CD4-positive, alpha-beta memory T cell (primary cell): Measurements from ENCODE around the gene CD68. TPM values are rescaled to one million over a fixed set of nuclear protein-coding genes. Genes with fewer than 3 reads are reported as not detected.
"Not testable (repeated sequence)": the region's sequence is repeated elsewhere in the genome, so short reads cannot be mapped to it uniquely, and the experiment has no call there.

Source experiments
- CTCF ChIA-PET: fragments of 350-600 bp; sonication (Branson Sonifier 250); formaldehyde crosslinking; loops from one replicate; lab custom pipeline; 2021; ENCODE audit warnings: inconsistent platforms; ENCODE audit not compliant: partially characterized antibody; lab: Charles Lee
- POLR2A ChIA-PET: fragments of 350-600 bp; sonication (Branson Sonifier 250); formaldehyde crosslinking; loops from one replicate; lab custom pipeline; 2021; ENCODE audit not compliant: partially characterized antibody; lab: Charles Lee
- DNase-seq, 5 donors: peaks; one replicate each; pipeline versions ENCODE4 v3.0.0 to v3.0.0-alpha.2; 2020 to 2022; ENCODE audit warnings: mixed read lengths in 1 of 5
- H3K27ac ChIP-seq: one replicate; pipeline ENCODE4 v1.7.0; 2013; ENCODE audit warnings: low read depth, low read length
- H3K27me3 ChIP-seq: 2 replicates; pipeline ENCODE4 v1.7.0; 2013; ENCODE audit warnings: mild to moderate bottlenecking, low read length, moderate library complexity; ENCODE audit not compliant: insufficient read depth
- H3K36me3 ChIP-seq: 2 replicates; pipeline ENCODE4 v1.7.0; 2013; ENCODE audit warnings: mild to moderate bottlenecking, low read length, moderate library complexity; ENCODE audit not compliant: insufficient read depth
- H3K4me1 ChIP-seq: 2 replicates; pipeline ENCODE4 v1.7.0; 2013; ENCODE audit warnings: mild to moderate bottlenecking, low read length, moderate library complexity; ENCODE audit not compliant: insufficient read depth
- H3K4me3 ChIP-seq, 2 donors: one replicate each; pipeline ENCODE4 v1.7.0; 2013; ENCODE audit warnings: low read length in 2 of 2, mild to moderate bottlenecking in 1 of 2
- H3K9me3 ChIP-seq, 2 donors: one replicate each; pipeline ENCODE4 v1.7.0; 2013; ENCODE audit warnings: low read length in 2 of 2, control low read depth in 1 of 2; ENCODE audit not compliant: control insufficient read depth in 1 of 2
- H3K27ac Mint-ChIP-seq, 7 donors: one replicate each; pipeline ENCODE4 v1.8.0; 2020 to 2021; ENCODE audit warnings: mixed read lengths in 7 of 7, mild to moderate bottlenecking in 6 of 7, inconsistent platforms in 3 of 7, moderate library complexity in 3 of 7
- H3K27me3 Mint-ChIP-seq, 2 donors: one replicate each; pipeline ENCODE4 v1.8.0; 2020 to 2021; ENCODE audit warnings: mixed read lengths in 2 of 2
- H3K36me3 Mint-ChIP-seq, 2 donors: one replicate each; pipeline ENCODE4 v1.8.0; 2020 to 2021; ENCODE audit warnings: mixed read lengths in 2 of 2, inconsistent platforms in 1 of 2, mild to moderate bottlenecking in 1 of 2
- H3K4me1 Mint-ChIP-seq, 4 donors: one replicate each; pipeline ENCODE4 v1.8.0; 2020 to 2021; ENCODE audit warnings: mixed read lengths in 4 of 4, mild to moderate bottlenecking in 1 of 4
- H3K4me3 Mint-ChIP-seq, 8 donors: one replicate each; pipeline ENCODE4 v1.8.0; 2020 to 2021; ENCODE audit warnings: mixed read lengths in 8 of 8, mild to moderate bottlenecking in 7 of 8, moderate library complexity in 6 of 8, inconsistent platforms in 3 of 8
- H3K9me3 Mint-ChIP-seq, 8 donors: one replicate each; pipeline ENCODE4 v1.8.0; 2020 to 2021; ENCODE audit warnings: mixed read lengths in 8 of 8, mild to moderate bottlenecking in 5 of 8, inconsistent platforms in 3 of 8, moderate library complexity in 1 of 8
- intact Hi-C: fragments of 100-400 bp; cut with micrococcal nuclease; formaldehyde crosslinking; loops from one replicate; pipeline ENCODE4 v1.15.1; 2023
- polyA plus RNA-seq, 2 donors: library from polyadenylated mRNA; unstranded; fragments of 300-500 nt; fragmentation: Illumina TruSeq; gene quantifications; one replicate each; pipeline ENCODE4 v1.2.3, GENCODE V29; 2021
- total RNA-seq, 2 experiments: library from RNA; stranded (reverse); gene quantifications; one replicate each; pipeline ENCODE4 v1.2.3, GENCODE V29; 2021

The CD68 gene
- total and polyA plus RNA-seq, 4 experiments from 2014 or later: 0.59 to 20.9 (median 19.8) TPM; not detected in 1

- H3K27ac Mint-ChIP-seq: no peak overlapping the region
- H3K36me3 Mint-ChIP-seq: no peaks in the 10 kb centered on the region
- no peaks in the 10 kb centered on the region for H3K9me3 Mint-ChIP-seq
- Histone ChIP-seq H3K27me3 (no peaks in the 10 kb centered on the region), H3K36me3 (no peaks in the 10 kb centered on the region), H3K4me3 (no peak overlapping the region), H3K27ac (no peak overlapping the region), H3K9me3 (no peaks in the 10 kb centered on the region), H3K4me1 (no peaks in the 10 kb centered on the region)
- no peaks in the 10 kb centered on the region for H3K27me3 Mint-ChIP-seq
- intact Hi-C loops: no loop called here
- H3K4me3 Mint-ChIP-seq: no peak overlapping the region
- CTCF ChIA-PET: no interaction called here
- no peak for DNase-seq
- POLR2A ChIA-PET: no interaction called here
- H3K4me1 Mint-ChIP-seq: no peaks in the 10 kb centered on the region
Observed at GRCh38 chr17:7620835-7621234, 41.4 kb downstream of the CD68 start.

- no peaks in the 10 kb centered on the region for H3K27me3 Mint-ChIP-seq
- Histone ChIP-seq H3K9me3 (no peaks in the 10 kb centered on the region), H3K4me3 (no peak overlapping the region), H3K27ac (no peak overlapping the region), H3K36me3 (no peaks in the 10 kb centered on the region), H3K4me1 (peaks cover 13% of the 10 kb centered on the region), H3K27me3 (no peaks in the 10 kb centered on the region)
- H3K27ac Mint-ChIP-seq: no peak overlapping the region
- peaks cover 0 to 6% of the 10 kb centered on the region in 2 donors for H3K36me3 Mint-ChIP-seq
- intact Hi-C loops: no loop called here
- no peak overlapping the region for H3K4me3 Mint-ChIP-seq
- peaks cover 3 to 20% (median 11%) of the 10 kb centered on the region in 4 donors for H3K4me1 Mint-ChIP-seq
- no peaks in the 10 kb centered on the region for H3K9me3 Mint-ChIP-seq
- DNase-seq: no peak
- CTCF ChIA-PET: interaction anchor here (1.7 kb wide), 1 partner anchor 64 kb away, joined by 4 read pairs; the partner anchor contains the start of gene TP53
- POLR2A ChIA-PET: interaction anchor here (1.0 kb wide), 1 partner anchor 9 kb away, joined by 3 read pairs; the partner anchor contains the start of gene FXR2
Observed at GRCh38 chr17:7623661-7624060, 44.2 kb downstream of the CD68 start.

- H3K36me3 ChIP-seq, H3K27ac ChIP-seq, H3K27me3 Mint-ChIP-seq, DNase-seq, H3K27me3 ChIP-seq, intact Hi-C loops, H3K36me3 Mint-ChIP-seq, H3K27ac Mint-ChIP-seq, H3K9me3 Mint-ChIP-seq, H3K9me3 ChIP-seq, H3K4me3 ChIP-seq: not testable (repeated sequence)
- peak overlapping the region in 2 of 8 donors; percentile 45 to 93 for H3K4me3 Mint-ChIP-seq
- POLR2A ChIA-PET: interaction anchor here (3.1 to 3.8 kb wide), 2 partner anchors 11 to 61 kb away, joined by 46 to 84 read pairs; partner anchors contain the start of genes FXR2, TP53 and WRAP53
- CTCF ChIA-PET: interaction anchor here (1.1 to 2.9 kb wide), 3 partner anchors 10 to 62 kb away, joined by 3 to 28 read pairs (median 5); partner anchors contain the start of genes FXR2, TP53 and WRAP53
- H3K4me1 Mint-ChIP-seq: peaks cover 4 to 20% (median 11%) of the 10 kb centered on the region in 4 donors
- peaks cover 13% of the 10 kb centered on the region for H3K4me1 ChIP-seq
Observed at GRCh38 chr17:7625749-7626148, 46.3 kb downstream of the CD68 start.

GRCh38 chr17:7626307-7626706, 46.9 kb downstream of the CD68 start:
- intact Hi-C loops: no loop called here
- H3K27me3 ChIP-seq: no peaks in the 10 kb centered on the region
- Mint-ChIP-seq H3K36me3 (peaks cover 0 to 6% of the 10 kb centered on the region in 2 donors), H3K27ac (peak overlapping the region in 2 of 7 donors; percentile 70 to 75), H3K9me3 (no peaks in the 10 kb centered on the region), H3K4me3 (peak overlapping the region; percentile 38 to 95 (median 92)), H3K4me1 (peaks cover 4 to 20% (median 11%) of the 10 kb centered on the region in 4 donors), H3K27me3 (no peaks in the 10 kb centered on the region)
- H3K4me3 ChIP-seq: no peak overlapping the region
- H3K4me1 ChIP-seq: peaks cover 13% of the 10 kb centered on the region
- H3K9me3 ChIP-seq: no peaks in the 10 kb centered on the region
- H3K36me3 ChIP-seq: no peaks in the 10 kb centered on the region
- DNase-seq: no peak
- POLR2A ChIA-PET: interaction anchor here (1.0 to 3.8 kb wide), 7 partner anchors 12 to 171 kb away, joined by 3 to 84 read pairs (median 18); partner anchors contain the start of genes FXR2, MPDU1, POLR2A and SOX15
- no peak overlapping the region for H3K27ac ChIP-seq
- CTCF ChIA-PET: interaction anchor here (1.1 to 2.9 kb wide), 6 partner anchors 10 to 108 kb away, joined by 3 to 28 read pairs (median 6); partner anchors contain the start of genes FXR2, TP53 and WRAP53

- ChIA-PET POLR2A (interaction anchor here (1.0 to 3.8 kb wide), 13 partner anchors 13 to 669 kb away, joined by 3 to 84 read pairs (median 8); partner anchors contain the start of genes ATP1B2, CD68, FXR2 and MPDU1), CTCF (interaction anchor here (0.9 to 2.9 kb wide), 8 partner anchors 10 to 109 kb away, joined by 3 to 28 read pairs (median 4); partner anchors contain the start of genes FXR2, TP53 and WRAP53)
- DNase-seq: no peak
- Histone ChIP-seq H3K4me3 (peak overlapping the region; percentile 76 to 82), H3K36me3 (no peaks in the 10 kb centered on the region), H3K27me3 (no peaks in the 10 kb centered on the region), H3K9me3 (no peaks in the 10 kb centered on the region), H3K27ac (peak overlapping the region; percentile 82), H3K4me1 (peaks cover 13% of the 10 kb centered on the region)
- peak overlapping the region; percentile 91 to 95 (median 93) for H3K4me3 Mint-ChIP-seq
- no peaks in the 10 kb centered on the region for H3K9me3 Mint-ChIP-seq
- H3K27ac Mint-ChIP-seq: peak overlapping the region; percentile 75 to 96 (median 91)
- H3K4me1 Mint-ChIP-seq: peaks cover 4 to 20% (median 11%) of the 10 kb centered on the region in 4 donors
- H3K36me3 Mint-ChIP-seq: peaks cover 0 to 6% of the 10 kb centered on the region in 2 donors
- intact Hi-C loops: loop anchor here (1.0 kb wide), 2 partner anchors 12 to 59 kb away; no protein-coding TSS in a partner anchor
- H3K27me3 Mint-ChIP-seq: no peaks in the 10 kb centered on the region
Observed at GRCh38 chr17:7626956-7627249, 47.5 kb downstream of the CD68 start.

- H3K36me3 Mint-ChIP-seq: peaks cover 0 to 6% of the 10 kb centered on the region in 2 donors
- H3K4me3 ChIP-seq: peak within 1 kb of the TSS; percentile 76 to 82
- CTCF ChIA-PET: interaction anchor here (0.9 to 2.9 kb wide), 8 partner anchors 9 to 109 kb away, joined by 3 to 28 read pairs (median 4); partner anchors contain the start of genes FXR2, TP53 and WRAP53
Observed at GRCh38 chr17:7627250-7628121, 48.0 kb downstream of the CD68 start, which contains the start of gene SAT2. SAT2 (minus strand) TSS chr17:7627821; CDS start chr17:7627635, 186 bp downstream.

More at GRCh38 chr17:7627250-7628121, 48.0 kb downstream of the CD68 start, which contains the start of gene SAT2:
- peak within 1 kb of the TSS; percentile 75 to 96 (median 91) for H3K27ac Mint-ChIP-seq
- intact Hi-C loops: loop anchor here (1.0 kb wide), 2 partner anchors 12 to 59 kb away; no protein-coding TSS in a partner anchor
- peak within 1 kb of the TSS; percentile 91 to 95 (median 93) for H3K4me3 Mint-ChIP-seq
- peak within 1 kb of the TSS; percentile 82 for H3K27ac ChIP-seq
- peaks cover 13% of the 10 kb centered on the region for H3K4me1 ChIP-seq
- peak; percentile 73 to 88 (median 75) for DNase-seq
- peaks cover 4 to 20% (median 14%) of the 10 kb centered on the region in 4 donors for H3K4me1 Mint-ChIP-seq
- H3K9me3 ChIP-seq: no peaks in the 10 kb centered on the region
- H3K36me3 ChIP-seq: no peaks in the 10 kb centered on the region
- H3K27me3 Mint-ChIP-seq: no peaks in the 10 kb centered on the region
- H3K27me3 ChIP-seq: no peaks in the 10 kb centered on the region
- H3K9me3 Mint-ChIP-seq: no peaks in the 10 kb centered on the region
- POLR2A ChIA-PET: interaction anchor here (0.7 to 3.8 kb wide), 19 partner anchors 11 to 668 kb away, joined by 3 to 84 read pairs (median 4); partner anchors contain the start of genes ATP1B2, CD68, FXR2 and MPDU1
